Caco-2 (cell line): Measurements from ENCODE around the gene MRPL22. TPM values are rescaled to one million over a fixed set of nuclear protein-coding genes. Genes with fewer than 3 reads are reported as not detected.

ENCODE experiments used
- BruUV-seq: library from RNA; stranded (reverse); fragments of 400-500 nt; replicated peaks from 2 replicates; lab custom pipeline; 2021; lab: Mats Ljungman, UMichigan
- CTCF ChIA-PET: fragments of 300-600 bp; sonication (Branson Sonifier 250); formaldehyde crosslinking; loops from one replicate; lab custom pipeline; 2022; ENCODE audit warnings: antibody characterized with exemption; lab: Charles Lee
- POLR2A ChIA-PET: fragments of 300-600 bp; sonication (Branson Sonifier 250); formaldehyde crosslinking; loops from one replicate; lab custom pipeline; 2022; ENCODE audit warnings: antibody characterized with exemption; lab: Charles Lee
- DNase-seq, 2 experiments: peaks; one replicate each; pipeline versions ENCODE4 v3.0.0 to v3.0.0-alpha.2; 2020 to 2022
- H3K27me3 ChIP-seq: replicated peaks from 2 replicates; pipeline ENCODE4 v1.6.0; 2011; ENCODE audit warnings: low read length; ENCODE audit not compliant: control insufficient read depth, insufficient read depth
- H3K36me3 ChIP-seq: 2 replicates; pipeline ENCODE4 v1.5.1; 2011; ENCODE audit warnings: low read length; ENCODE audit not compliant: control insufficient read depth, insufficient read depth
- H3K4me1 ChIP-seq: fragments of 250-450 bp; sonication (Bioruptor Pico); 2 replicates; pipeline ENCODE4 v1.5.1; 2020; ENCODE audit warnings: mild to moderate bottlenecking
- H3K4me3 ChIP-seq: 2 replicates; pipeline ENCODE4 v1.5.1; 2011; ENCODE audit warnings: low read depth, mild to moderate bottlenecking, control low read depth, low read length
- H3K9me3 ChIP-seq: fragments of 250-450 bp; sonication (Bioruptor Pico); 2 replicates; pipeline ENCODE4 v1.5.1; 2020; ENCODE audit warnings: mild to moderate bottlenecking, moderate library complexity
- H3K27ac Mint-ChIP-seq: one replicate; pipeline ENCODE4 v1.8.0; 2022; ENCODE audit warnings: mixed read lengths; ENCODE audit not compliant: unreplicated experiment
- H3K27me3 Mint-ChIP-seq: one replicate; pipeline ENCODE4 v1.8.0; 2022; ENCODE audit warnings: mixed read lengths; ENCODE audit not compliant: insufficient read depth, unreplicated experiment
- H3K36me3 Mint-ChIP-seq: one replicate; pipeline ENCODE4 v1.8.0; 2022; ENCODE audit warnings: mild to moderate bottlenecking, mixed read lengths; ENCODE audit not compliant: insufficient read depth, unreplicated experiment
- H3K4me1 Mint-ChIP-seq: one replicate; pipeline ENCODE4 v1.8.0; 2022; ENCODE audit warnings: low read depth, mixed read lengths; ENCODE audit not compliant: unreplicated experiment
- H3K4me3 Mint-ChIP-seq: one replicate; pipeline ENCODE4 v1.8.0; 2022; ENCODE audit warnings: mild to moderate bottlenecking, moderate library complexity, mixed read lengths; ENCODE audit not compliant: unreplicated experiment
- H3K9me3 Mint-ChIP-seq: one replicate; pipeline ENCODE4 v1.8.0; 2022; ENCODE audit warnings: mixed read lengths; ENCODE audit not compliant: unreplicated experiment
- intact Hi-C: fragments of 100-400 bp; cut with micrococcal nuclease; formaldehyde crosslinking; loops from one replicate; pipeline ENCODE4 v1.10.0; 2022; ENCODE audit not compliant: unreplicated experiment
- total RNA-seq: library from RNA; stranded (reverse); gene quantifications from 2 replicates; pipeline ENCODE4 v1.2.3, GENCODE V29; 2022
- TF ChIP-seq, protein P1 (sequence below), 2 experiments: fragments of 200-600 bp in 1 of 2; IDR thresholded peaks; 1 replicate in 1 of 2; 2 replicates in 1 of 2; pipeline versions ENCODE4 v1.5.1 to v1.8.0; 2011 to 2022; ENCODE audit warnings: antibody characterized with exemption in 1 of 2, control low read depth in 1 of 2, inconsistent platforms in 1 of 2, low read depth in 1 of 2, low read length in 1 of 2, mild to moderate bottlenecking in 1 of 2, moderate library complexity in 1 of 2; ENCODE audit not compliant: insufficient read depth in 1 of 2, severe bottlenecking in 1 of 2, unreplicated experiment in 1 of 2

The MRPL22 gene
- total RNA-seq, 1 experiment from 2014 or later, result 84.8 TPM

DNA sequence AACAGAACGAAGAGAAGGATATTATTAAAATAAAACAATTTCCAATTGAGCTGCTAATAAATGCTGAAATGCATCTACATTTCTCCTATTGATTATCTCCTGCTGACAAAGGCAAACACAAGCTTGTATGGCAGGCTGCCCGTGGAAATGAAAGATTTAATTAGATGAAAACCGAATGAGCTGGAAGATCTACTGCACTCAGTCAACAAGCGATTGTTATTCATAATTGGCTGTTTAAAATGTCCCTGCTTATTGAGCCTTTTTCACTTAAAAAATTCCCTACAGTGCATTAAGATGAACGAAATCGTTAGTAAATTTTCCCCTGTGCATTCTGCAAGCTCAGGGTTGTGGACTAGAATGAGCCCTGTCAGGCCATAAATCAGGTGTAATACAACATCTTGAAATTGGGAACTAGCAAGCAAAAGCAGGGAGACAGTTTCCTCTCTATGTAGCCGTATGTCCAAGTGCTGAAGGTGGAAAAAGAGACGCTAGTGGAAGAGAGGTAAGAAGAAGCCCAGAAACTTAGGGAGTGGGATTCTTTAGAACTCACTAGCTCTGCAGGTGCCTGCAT lies 44.2 kb downstream of the MRPL22 start:
- no peak overlapping the region for H3K4me3 ChIP-seq
- no peaks in the 10 kb centered on the region for H3K36me3 Mint-ChIP-seq
- intact Hi-C loops, result no loop called here
- no peak for DNase-seq
- no TSS peak for BruUV-seq
- H3K27ac Mint-ChIP-seq, result no peak overlapping the region
- H3K36me3 ChIP-seq, result no peaks in the 10 kb centered on the region
- TF ChIP-seq, protein P1, sequence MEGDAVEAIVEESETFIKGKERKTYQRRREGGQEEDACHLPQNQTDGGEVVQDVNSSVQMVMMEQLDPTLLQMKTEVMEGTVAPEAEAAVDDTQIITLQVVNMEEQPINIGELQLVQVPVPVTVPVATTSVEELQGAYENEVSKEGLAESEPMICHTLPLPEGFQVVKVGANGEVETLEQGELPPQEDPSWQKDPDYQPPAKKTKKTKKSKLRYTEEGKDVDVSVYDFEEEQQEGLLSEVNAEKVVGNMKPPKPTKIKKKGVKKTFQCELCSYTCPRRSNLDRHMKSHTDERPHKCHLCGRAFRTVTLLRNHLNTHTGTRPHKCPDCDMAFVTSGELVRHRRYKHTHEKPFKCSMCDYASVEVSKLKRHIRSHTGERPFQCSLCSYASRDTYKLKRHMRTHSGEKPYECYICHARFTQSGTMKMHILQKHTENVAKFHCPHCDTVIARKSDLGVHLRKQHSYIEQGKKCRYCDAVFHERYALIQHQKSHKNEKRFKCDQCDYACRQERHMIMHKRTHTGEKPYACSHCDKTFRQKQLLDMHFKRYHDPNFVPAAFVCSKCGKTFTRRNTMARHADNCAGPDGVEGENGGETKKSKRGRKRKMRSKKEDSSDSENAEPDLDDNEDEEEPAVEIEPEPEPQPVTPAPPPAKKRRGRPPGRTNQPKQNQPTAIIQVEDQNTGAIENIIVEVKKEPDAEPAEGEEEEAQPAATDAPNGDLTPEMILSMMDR (IDR thresholded peaks at IDR 0.05; ENCODE audit: insufficient read depth in 1 of 2, low read depth in 1 of 2, low read length in 1 of 2, severe bottlenecking in 1 of 2, unreplicated experiment in 1 of 2), result no peak
- H3K27me3 Mint-ChIP-seq, result peaks cover 6% of the 10 kb centered on the region
- no peaks in the 10 kb centered on the region for H3K9me3 ChIP-seq
- H3K4me1 Mint-ChIP-seq, result no peaks in the 10 kb centered on the region
- no peaks in the 10 kb centered on the region for H3K4me1 ChIP-seq
- ChIA-PET CTCF (no interaction called here), POLR2A (no interaction called here)
- no peaks in the 10 kb centered on the region for H3K9me3 Mint-ChIP-seq
- H3K27me3 ChIP-seq, result no peaks in the 10 kb centered on the region
- H3K4me3 Mint-ChIP-seq, result no peak overlapping the region

DNA sequence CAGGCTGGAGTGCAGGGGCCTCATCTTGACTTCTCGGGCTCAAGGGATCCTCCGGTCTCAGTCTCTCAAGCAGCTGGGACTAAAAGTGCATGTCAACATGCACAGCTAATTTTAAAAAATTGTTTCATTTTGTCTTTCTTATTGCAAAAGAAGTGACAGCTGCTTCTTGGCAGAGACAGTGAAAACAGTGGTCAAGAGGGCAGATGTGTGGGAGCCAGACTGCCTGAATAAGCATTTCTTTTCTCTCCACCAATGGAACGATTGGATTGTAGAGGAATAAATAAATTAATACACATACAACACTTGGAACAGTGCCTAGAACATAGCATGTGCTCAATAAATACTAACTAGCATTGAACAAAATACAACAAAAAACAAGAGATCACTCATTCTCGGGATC lies 45.3 kb downstream of the MRPL22 start:
- Mint-ChIP-seq H3K27ac (no peak overlapping the region), H3K27me3 (peaks cover 6% of the 10 kb centered on the region), H3K4me1 (no peaks in the 10 kb centered on the region), H3K4me3 (no peak overlapping the region), H3K36me3 (no peaks in the 10 kb centered on the region), H3K9me3 (no peaks in the 10 kb centered on the region)
- CTCF ChIA-PET, result interaction anchor here (0.6 kb wide), 1 partner anchor 1062 kb away, joined by 3 read pairs; no protein-coding TSS in a partner anchor
- no peaks in the 10 kb centered on the region for H3K9me3 ChIP-seq
- no peak for DNase-seq
- BruUV-seq, result no TSS peak
- H3K4me1 ChIP-seq, result no peaks in the 10 kb centered on the region
- H3K27me3 ChIP-seq, result no peaks in the 10 kb centered on the region
- intact Hi-C loops, result no loop called here
- POLR2A ChIA-PET, result no interaction called here
- no peaks in the 10 kb centered on the region for H3K36me3 ChIP-seq
- H3K4me3 ChIP-seq, result no peak overlapping the region
- TF ChIP-seq, protein P1 (IDR thresholded peaks at IDR 0.05; ENCODE audit: insufficient read depth in 1 of 2, low read depth in 1 of 2, low read length in 1 of 2, severe bottlenecking in 1 of 2, unreplicated experiment in 1 of 2), result no peak

DNA sequence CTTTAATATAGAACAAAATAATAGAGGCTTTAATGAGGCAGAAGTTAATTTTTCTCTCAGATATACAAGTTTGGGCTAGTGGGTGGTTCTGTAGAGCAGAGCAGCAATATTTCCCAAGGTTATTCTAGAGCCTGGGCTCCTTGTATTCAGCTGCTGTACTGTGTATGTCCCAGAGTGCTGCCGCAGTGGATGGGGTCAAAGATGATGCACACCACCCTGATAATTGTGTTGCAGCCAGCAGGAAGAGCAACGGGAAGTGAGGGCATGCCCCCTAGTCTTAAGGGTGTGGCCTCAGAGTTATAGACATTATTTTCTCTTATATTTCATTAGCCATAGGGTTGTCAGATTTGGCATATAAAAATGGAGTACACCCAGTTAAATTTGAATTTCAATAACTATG lies 48.8 kb downstream of the MRPL22 start:
- H3K27me3 Mint-ChIP-seq, result peaks cover 4% of the 10 kb centered on the region
- Histone ChIP-seq H3K4me3 (no peak overlapping the region), H3K9me3 (no peaks in the 10 kb centered on the region), H3K4me1 (no peaks in the 10 kb centered on the region), H3K36me3 (no peaks in the 10 kb centered on the region), H3K27me3 (no peaks in the 10 kb centered on the region)
- no peak overlapping the region for H3K4me3 Mint-ChIP-seq
- H3K4me1 Mint-ChIP-seq, result no peaks in the 10 kb centered on the region
- ChIA-PET CTCF (interaction anchor here (0.8 kb wide), 1 partner anchor 17 kb away, joined by 4 read pairs; no protein-coding TSS in a partner anchor), POLR2A (no interaction called here)
- intact Hi-C loops, result no loop called here
- TF ChIP-seq, protein P1 (IDR thresholded peaks at IDR 0.05; ENCODE audit: insufficient read depth in 1 of 2, low read depth in 1 of 2, low read length in 1 of 2, severe bottlenecking in 1 of 2, unreplicated experiment in 1 of 2), result no peak
- DNase-seq, result no peak
- no peak overlapping the region for H3K27ac Mint-ChIP-seq
- no TSS peak for BruUV-seq
- no peaks in the 10 kb centered on the region for H3K9me3 Mint-ChIP-seq
- no peaks in the 10 kb centered on the region for H3K36me3 Mint-ChIP-seq
